Medulla oblongata (tissue), 1 donor: ENCODE data around the gene FBP1.

Source experiments
- DNase-seq: peaks from one replicate; pipeline ENCODE4 v3.0.0-alpha.2; 2015; ENCODE audit errors: extremely low spot score

Gene FBP1

DNA sequence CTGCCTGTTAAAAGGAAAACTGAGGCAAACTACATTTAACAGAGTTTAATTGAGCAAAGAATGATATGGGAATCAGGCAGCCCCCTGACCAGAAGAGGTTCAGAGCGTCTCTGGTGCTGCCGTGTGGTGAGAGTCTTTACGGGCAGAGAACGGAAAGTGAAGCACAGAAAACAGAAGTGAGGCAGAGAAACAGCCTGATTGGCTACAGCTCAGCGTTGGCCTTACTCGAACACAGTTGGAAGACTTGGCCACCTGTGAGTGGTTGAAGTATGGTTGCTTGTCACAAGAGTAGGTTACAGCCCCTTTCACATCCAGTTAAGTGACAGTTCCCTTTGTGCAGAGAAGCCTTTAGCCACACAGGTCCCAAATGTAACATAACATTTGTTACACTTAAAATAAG, 16.9 kb upstream of the FBP1 start:
- peak; percentile 58 for DNase-seq

- DNase-seq: no peak
Measured at GRCh38 chr9:94655739-94656138, 16.4 kb upstream of the FBP1 start.

DNA sequence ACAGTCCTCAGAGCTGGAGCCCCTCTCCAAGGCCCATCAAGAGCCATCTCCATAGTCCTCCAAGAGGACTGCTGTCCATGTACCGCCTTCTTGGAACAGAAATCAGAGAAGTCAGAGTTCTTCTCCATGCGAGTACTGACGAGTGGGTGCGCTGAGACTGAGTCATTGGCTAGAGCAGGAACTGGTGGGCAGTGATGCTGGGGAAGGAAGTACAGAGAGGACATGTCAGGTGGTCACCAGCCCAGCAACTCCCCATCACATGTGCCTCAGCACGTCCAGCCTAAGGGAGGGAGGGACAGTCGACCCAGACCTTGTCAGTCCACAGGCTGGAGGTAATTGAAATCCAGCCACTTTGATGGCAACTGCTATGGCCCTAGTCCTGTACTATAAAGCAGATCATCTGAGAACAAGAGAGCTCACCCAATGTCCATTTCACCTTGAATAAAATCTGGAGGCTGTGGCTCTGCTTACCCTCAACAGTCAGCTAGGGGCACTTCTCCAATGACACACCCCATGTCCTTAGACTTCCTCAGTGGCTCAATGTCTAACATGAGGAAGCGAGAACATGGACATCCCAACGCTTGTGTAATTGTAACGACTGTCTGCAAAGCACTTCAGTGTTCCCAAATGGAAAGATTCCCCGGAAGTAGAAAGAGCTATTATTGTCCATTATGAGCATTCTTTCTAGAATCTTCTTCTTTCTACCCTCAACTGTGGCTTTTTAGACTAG, 15.0 kb upstream of the FBP1 start:
- DNase-seq: peak; percentile 35

DNA sequence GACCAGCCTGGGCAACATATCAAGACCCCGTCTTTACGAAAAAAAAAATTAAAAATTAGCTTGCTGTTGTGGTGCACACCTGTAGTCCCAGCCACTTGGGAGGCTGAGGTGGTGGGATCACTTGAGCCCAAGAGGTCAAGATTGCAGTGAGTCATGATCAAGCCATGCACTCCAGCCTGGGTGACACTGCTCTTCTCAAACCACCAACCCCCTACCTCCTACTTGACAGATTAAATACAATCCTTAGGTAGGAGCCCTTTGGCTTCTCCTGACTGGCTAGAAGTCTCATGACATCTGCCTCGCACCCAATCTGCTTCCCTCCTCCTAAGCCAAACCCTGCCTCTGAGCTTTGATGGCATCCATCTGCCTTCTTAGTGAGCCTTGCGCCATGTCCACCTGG, 11.6 kb upstream of the FBP1 start:
- no peak for DNase-seq

DNA sequence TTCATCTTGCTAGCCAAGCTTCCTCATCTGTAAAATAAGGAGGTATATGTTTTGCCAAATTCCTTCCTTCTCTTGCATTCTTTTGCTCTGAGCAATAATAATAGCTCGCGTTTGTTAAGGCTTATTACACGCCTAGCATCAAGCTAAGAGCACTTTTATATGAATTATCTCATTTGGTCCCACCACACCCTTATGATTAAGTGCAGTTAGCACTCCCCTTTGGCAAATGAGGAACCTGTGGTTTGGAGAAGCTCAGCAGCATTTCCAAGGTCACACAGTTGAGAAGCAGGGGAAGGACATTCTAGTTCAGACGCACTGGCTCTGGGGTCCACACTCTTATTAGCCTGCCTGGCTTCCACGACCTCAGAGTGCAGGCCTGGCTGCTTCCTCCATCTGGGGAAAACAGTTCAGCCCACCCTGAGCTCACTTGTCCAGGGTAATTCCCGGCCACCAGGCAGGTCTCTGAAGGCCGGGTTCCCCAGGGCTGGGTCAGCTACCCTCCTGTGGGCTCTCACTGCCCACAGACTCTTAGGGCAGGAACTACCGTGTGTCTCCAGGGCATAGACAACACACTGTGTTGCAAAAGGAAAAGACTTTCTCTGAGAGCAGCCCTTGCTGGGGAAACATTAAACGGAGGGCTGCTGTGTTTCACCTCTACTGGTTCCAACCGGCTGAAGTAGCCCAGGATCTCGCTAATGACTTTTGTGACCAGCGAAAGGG, 9.9 kb upstream of the FBP1 start:
- no peak for DNase-seq

- DNase-seq: no peak
Measured at GRCh38 chr9:94648185-94648584, 8.9 kb upstream of the FBP1 start.

DNA sequence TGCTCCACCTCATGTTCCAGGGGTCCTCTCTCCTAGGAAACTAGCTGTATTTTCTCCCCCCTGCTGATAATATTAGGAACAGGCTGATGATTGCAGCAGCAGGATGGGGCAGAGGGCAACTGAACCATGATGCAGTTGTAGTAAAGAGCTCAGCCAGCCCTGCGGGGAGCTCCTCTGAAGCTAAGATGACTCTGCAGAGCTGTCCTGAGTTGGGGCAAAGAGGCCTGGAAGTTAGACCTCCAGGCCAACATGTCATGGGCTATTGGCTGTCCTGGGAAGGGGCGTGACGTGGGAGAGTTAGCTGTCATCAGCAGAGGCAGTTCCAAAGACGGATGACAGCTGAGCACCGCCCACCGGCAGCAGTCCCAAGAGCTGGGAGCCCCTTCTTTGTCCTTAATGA, 6.6 kb upstream of the FBP1 start:
- DNase-seq: no peak

DNA sequence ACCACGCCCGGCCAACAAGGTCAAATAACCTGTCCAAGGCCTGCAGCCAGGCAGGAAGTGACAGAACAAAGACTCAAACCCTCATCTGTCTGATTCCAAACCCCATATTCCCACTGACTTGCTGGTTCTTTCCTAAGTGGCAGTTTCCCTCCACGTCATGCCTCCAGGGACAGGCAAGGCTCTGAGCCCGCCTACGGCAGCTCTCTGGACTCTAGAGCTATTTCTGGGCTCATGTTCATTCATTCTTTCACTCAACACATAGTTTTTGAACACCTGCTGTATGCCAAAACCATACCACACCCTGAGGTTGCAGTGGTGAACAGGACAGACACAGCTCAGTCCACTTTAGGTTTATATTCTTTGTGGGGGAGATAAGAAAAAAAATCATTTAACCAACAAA, 5.2 kb upstream of the FBP1 start:
- no peak for DNase-seq

GRCh38 chr9:94643741-94644140, 4.4 kb upstream of the FBP1 start:
- no peak for DNase-seq

GRCh38 chr9:94643176-94643575, 3.9 kb upstream of the FBP1 start:
- no peak for DNase-seq

GRCh38 chr9:94642501-94642900, 3.2 kb upstream of the FBP1 start:
- DNase-seq: no peak

DNA sequence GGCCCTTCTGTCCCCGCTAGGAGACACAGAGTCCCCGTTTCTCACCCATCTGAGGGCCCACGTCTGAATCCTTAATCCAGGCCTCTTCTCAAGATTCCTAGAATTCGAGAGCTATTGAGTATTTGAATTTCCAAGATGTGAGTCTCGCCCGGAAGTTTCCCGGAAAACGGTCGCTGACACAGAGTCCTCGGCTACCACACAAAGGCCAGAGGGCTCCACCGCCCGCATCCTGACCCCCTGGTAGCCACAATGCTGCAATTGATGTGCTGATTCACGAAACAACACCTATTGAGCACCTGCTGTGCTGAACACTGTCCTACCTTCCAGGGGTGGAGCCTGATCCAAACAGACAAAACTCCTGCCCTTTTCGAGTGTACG, 670 bp upstream of the FBP1 start:
- DNase-seq: no peak

DNA sequence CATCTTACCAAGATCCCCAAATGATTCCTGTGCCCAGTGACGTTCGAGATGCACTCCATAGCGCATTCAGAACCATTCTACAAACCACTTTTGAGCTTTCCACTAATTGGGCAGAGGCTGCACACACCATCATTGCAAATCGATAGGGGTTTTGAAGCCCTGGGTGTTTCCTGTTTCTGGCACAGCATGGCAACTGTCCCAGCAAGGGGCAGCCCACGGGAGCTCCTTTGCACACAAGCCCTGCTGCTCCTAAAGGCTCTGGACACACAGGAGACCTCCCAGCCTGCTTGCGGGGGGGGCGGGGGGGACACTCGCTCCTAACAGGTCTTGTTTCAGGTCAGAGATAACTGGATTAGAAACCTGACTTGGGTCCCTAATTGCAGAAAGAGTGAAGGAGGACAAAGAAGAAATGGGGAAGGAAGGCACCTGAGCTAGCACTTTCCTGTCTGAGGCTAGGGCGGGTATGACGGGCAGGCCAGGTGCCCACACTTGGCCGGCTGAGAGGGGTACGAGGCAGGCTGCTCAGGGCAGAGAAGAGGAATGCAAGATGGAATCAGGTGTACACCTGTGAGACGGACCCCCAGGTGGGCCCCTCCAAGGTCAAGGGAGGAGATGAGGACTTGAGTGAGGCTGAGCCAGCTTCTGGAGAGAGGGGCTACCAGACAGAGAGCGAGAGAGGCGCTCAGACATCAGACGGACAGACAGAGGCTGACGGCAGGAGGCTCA, 820 bp downstream of the FBP1 start:
- no peak for DNase-seq

DNA sequence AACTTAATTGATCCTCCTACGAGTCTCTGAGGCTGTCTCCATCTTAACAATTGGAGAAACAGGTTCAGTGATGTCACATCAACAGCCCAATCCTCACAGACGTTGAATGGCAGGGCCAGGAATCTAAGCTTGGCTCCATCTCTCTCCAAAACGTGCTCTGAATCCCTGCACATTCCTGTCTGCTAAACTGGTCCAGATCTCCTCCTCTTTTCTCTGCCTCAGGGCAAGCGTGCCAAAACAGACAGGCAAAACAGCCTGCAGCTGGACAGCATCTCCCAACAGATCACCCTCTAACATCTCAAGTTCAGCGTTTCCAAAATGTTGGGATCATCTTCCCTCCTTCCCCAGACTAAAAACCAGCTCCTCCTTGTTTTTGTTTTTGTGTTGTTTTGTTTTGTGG, 6.6 kb downstream of the FBP1 start:
- DNase-seq: no peak

DNA sequence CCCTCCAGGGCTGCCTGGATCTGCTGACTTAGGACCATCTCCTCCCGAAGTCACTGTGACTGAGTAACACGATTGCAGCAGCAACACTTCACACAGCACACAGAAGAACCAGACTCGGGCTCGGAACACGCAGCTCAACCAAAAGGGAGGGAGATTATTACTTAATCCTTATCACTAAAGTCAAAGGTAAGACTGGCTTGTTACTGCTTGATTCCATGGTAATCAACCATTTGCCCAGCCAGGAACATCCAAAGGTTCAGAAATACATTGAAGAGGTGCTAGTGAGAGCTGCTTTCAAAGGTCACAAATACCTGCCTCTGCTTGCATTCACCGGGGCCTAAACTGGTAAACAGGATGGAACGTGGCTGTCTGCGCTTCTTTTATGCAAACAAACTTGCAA, 7.7 kb downstream of the FBP1 start:
- no peak for DNase-seq

DNA sequence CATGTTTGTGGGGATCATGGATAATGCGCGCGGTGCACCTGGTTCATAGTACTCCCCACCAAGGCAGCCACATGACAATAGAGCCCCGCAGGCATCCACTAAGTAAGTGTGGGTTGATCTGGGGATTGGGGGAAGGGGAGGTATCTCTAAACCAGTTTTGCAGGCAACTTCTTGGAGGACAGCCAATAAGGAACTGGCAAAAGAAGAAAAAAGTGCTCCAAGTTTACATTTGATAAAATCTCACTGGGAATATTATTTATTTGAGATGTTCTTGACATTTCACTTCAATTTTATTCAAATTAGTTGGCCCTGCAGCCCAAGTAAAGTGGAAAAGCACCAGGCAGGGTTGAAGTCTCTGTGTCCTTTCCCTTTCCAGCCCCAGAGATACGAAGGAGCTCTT, 8.5 kb downstream of the FBP1 start:
- DNase-seq: no peak

- DNase-seq: no peak
Measured at GRCh38 chr9:94630281-94630680, 9.0 kb downstream of the FBP1 start.

DNA sequence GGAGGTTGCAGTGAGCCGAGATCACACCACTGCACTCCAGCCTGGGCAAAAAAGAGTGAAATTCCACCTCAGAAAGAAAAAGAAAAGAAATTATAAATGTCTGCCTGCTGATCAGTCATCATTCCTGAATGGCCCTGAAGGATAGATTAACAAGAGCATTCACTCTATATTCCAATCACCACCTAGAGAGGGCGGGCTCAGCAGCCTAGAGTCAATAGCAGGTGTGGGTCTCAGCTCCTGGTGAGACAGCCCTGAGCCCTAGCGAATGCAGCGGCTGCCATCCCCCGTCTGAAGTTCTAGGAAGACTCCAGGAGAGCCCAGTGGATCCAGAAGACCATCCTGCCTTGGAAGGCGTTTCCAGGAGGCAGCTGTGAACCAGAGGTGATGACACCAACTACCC, 12.0 kb downstream of the FBP1 start:
- DNase-seq: no peak

DNA sequence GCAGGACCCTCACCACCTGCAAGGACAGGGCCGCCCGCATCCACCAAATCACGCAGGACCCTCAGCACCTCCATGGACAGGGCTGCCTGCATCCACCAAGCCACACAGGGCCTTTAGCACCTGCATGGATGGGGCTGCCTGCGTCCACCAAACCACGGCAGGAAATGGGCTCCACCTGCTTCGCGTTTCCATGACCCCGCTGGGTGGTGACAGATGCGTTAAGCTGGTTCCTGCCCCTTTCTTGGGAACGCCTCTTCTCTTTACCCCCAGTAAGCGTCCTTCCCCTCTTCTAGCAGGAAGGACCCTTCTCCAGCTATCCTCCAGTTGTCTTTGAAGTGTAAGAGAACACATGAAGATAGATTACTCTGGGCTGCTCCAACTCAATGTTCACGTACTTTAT, 13.5 kb downstream of the FBP1 start:
- DNase-seq: no peak

DNA sequence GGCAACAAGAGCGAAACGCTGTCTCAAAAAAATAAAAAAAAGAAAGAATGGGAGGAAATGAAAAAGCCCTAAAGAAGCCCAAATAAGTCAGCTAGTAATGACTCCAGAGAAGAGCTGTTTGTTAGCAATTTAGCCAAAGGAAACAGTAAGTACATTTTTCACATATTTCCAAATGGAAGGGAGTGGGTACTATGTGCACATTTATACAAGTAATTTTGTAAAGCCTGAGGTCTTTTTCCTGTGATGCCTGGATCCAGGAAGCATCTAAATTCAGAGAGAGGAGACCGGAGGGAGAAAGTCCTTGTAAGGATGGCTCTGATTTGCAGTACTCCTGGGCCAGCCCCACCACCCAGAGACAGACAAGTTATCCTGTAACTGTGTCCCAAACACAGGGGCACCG, 14.7 kb downstream of the FBP1 start:
- no peak for DNase-seq

DNA sequence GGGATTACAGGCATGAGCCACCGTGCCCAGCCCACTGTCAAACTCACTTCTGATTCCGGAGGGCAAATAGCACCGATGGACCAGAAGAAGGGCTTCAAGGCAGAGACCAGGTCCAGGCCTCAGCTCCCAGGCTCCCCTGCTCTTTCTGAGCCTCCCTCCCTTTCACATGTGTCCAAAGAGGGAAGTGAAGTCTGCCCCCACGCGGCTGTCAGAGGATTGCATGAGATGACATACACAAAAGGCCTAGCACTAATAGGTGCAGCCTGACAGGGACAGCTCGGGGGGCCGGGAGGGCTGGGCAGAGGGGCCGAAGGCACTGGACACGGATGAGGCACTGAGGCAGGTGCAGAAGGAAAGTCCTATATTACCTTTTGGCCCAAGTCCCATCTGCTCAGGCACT, 16.1 kb downstream of the FBP1 start:
- DNase-seq: no peak

DNA sequence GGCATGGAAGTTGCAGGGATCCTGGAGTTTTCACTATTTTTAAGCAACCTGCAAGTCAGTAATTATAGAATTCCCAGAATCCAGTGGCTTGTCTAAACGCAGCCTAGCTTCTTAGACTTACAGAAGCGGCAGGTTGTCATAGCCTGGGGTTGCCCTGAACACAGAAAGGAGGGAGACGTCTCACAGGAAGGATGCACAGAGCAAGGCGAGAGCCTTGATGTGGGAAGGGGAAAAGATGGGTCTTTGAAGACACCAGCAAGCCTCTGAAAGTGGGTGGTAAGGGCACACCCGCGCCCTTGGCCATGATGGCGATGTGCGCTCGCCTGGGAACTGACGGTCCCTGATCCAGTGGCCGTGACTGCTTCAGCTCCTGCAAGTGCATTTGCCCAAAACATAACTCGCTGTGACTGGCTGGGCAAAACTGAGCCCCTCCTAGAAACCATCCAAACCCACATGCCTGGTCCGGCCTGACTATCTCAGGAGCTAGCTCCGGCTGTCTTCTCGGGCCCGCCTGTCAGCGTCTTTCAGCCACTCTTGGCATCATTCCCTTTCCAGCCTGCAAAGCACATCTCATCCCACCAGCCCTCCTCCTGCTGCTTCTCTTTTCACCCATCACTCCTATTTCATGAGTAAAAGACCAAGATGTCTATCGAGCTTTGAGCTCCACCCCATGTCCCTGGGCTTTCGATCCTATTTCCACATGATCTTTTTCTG, 17.1 kb downstream of the FBP1 start:
- DNase-seq: no peak
